ENCODE data around the gene PLCH1. TPM values are rescaled to one million over a fixed set of nuclear protein-coding genes. Genes with fewer than 3 reads are reported as not detected.

Gene PLCH1
- total and polyA plus RNA-seq, 2 of the 8 experiments (the other 6 are each of a cell fraction or from before 2014, with no cell fraction given): 5.8 to 17.2 TPM

- TF ChIP-seq NRF1 (IDR thresholded peaks at IDR 0.05; ENCODE audit: low read depth, low read length): no peak
- no peak for TF ChIP-seq CTBP2 (IDR thresholded peaks at IDR 0.05; ENCODE audit: borderline replicate concordance, insufficient read depth, insufficient read length, low read length)
- TF ChIP-seq ASH2L (IDR thresholded peaks at IDR 0.05; ENCODE audit: low read length): no peak
Measured at GRCh38 chr3:155587581-155587980, 157.3 kb downstream of the PLCH1 start (continued).

Data from H1 (cell line).